Cardiac fibroblast (primary cell): Measurements from ENCODE around the gene ZNF827.
A peak's percentile ranks its signal among the peaks of the same experiment; 100 is the strongest.

Experiments used
- DNase-seq, 2 donors: peaks; one replicate each; pipeline versions ENCODE4 v3.0.0 to v3.0.0-alpha.2; 2010; ENCODE audit warnings: low read depth in 2 of 2
- H3K4me3 ChIP-seq, 2 donors: replicated peaks in 1 of 2; 1 replicate in 1 of 2; 2 replicates in 1 of 2; pipeline ENCODE4 v1.5.1; 2011; ENCODE audit warnings: low read depth in 2 of 2, low read length in 2 of 2, mild to moderate bottlenecking in 2 of 2, moderate library complexity in 1 of 2
- CTCF ChIP-seq: IDR thresholded peaks from one replicate; pipeline ENCODE4 v1.5.1; 2011; ENCODE audit warnings: low read depth, mild to moderate bottlenecking, low read length, inconsistent platforms

Gene ZNF827

GRCh38 chr4:145860446-145860845, 78.2 kb downstream of the ZNF827 start:
- no peak overlapping the region for H3K4me3 ChIP-seq
- TF ChIP-seq CTCF: no peak
- no peak for DNase-seq

GRCh38 chr4:145859926-145860325, 78.7 kb downstream of the ZNF827 start:
- no peak for TF ChIP-seq CTCF
- no peak overlapping the region for H3K4me3 ChIP-seq
- no peak for DNase-seq

- no peak overlapping the region for H3K4me3 ChIP-seq
- no peak for DNase-seq
- no peak for TF ChIP-seq CTCF
Observed at GRCh38 chr4:145859426-145859825, 79.2 kb downstream of the ZNF827 start.

GRCh38 chr4:145852256-145852839, 86.3 kb downstream of the ZNF827 start:
- DNase-seq: peak; percentile 52 to 69
- H3K4me3 ChIP-seq: no peak overlapping the region
- no peak for TF ChIP-seq CTCF

GRCh38 chr4:145851511-145852201, 87.0 kb downstream of the ZNF827 start:
- no peak for TF ChIP-seq CTCF
- no peak overlapping the region for H3K4me3 ChIP-seq
- DNase-seq: no peak

- DNase-seq: no peak
- TF ChIP-seq CTCF: no peak
- H3K4me3 ChIP-seq: no peak overlapping the region
Observed at GRCh38 chr4:145847764-145848163, 90.9 kb downstream of the ZNF827 start.
